PFSK-1 (cell line): ENCODE measurements around the gene FGF14.

Experiments
- FOXP2 ChIP-seq: optimal IDR thresholded peaks from 2 replicates; pipeline ENCODE3; 2011; ENCODE audit warnings: borderline replicate concordance, control low read depth, inconsistent platforms; ENCODE audit not compliant: insufficient read depth; ENCODE audit errors: extremely low read length, extremely low read depth
- POLR2AphosphoS5 ChIP-seq: IDR thresholded peaks from 2 replicates; pipeline ENCODE4 v1.6.1; 2012; ENCODE audit warnings: low read depth, mild to moderate bottlenecking, control low read depth, low read length, moderate library complexity
- REST ChIP-seq, 2 experiments: IDR thresholded peaks; 2 replicates each; pipeline versions ENCODE4 v1.6.1 to v1.8.0; 2011 to 2012; ENCODE audit warnings: low read depth in 2 of 2, low read length in 2 of 2, control low read depth in 1 of 2, inconsistent platforms in 1 of 2, mild to moderate bottlenecking in 1 of 2, moderate library complexity in 1 of 2; ENCODE audit not compliant: insufficient read depth in 1 of 2
- SIN3A ChIP-seq: IDR thresholded peaks from 2 replicates; pipeline ENCODE4 v1.6.1; 2012; ENCODE audit warnings: mild to moderate bottlenecking, low read length, moderate library complexity, borderline replicate concordance; ENCODE audit not compliant: insufficient read depth
- TAF1 ChIP-seq: IDR thresholded peaks from 2 replicates; pipeline ENCODE4 v1.6.1; 2012; ENCODE audit warnings: low read length, control low read depth, borderline replicate concordance; ENCODE audit not compliant: insufficient read depth

Gene FGF14

GRCh38 chr13:102346769-102347168 is 55.1 kb downstream of the FGF14 start:
- TF ChIP-seq REST (IDR thresholded peaks at IDR 0.05; ENCODE audit: insufficient read depth in 1 of 2, low read depth in 2 of 2, low read length in 2 of 2) (no peak), FOXP2 (no peak), SIN3A (no peak), POLR2AphosphoS5 (no peak), TAF1 (no peak)

- TF ChIP-seq SIN3A = no peak
- no peak for TF ChIP-seq FOXP2
- no peak for TF ChIP-seq REST (IDR thresholded peaks at IDR 0.05; ENCODE audit: insufficient read depth in 1 of 2, low read depth in 2 of 2, low read length in 2 of 2)
- TF ChIP-seq TAF1 = no peak
- TF ChIP-seq POLR2AphosphoS5 = no peak
Measured at GRCh38 chr13:102344410-102344809, 57.4 kb downstream of the FGF14 start.

- TF ChIP-seq POLR2AphosphoS5 = no peak
Measured at GRCh38 chr13:102333320-102334198, 68.3 kb downstream of the FGF14 start.

- TF ChIP-seq POLR2AphosphoS5 (no peak), SIN3A (no peak), TAF1 (no peak), REST (IDR thresholded peaks at IDR 0.05; ENCODE audit: insufficient read depth in 1 of 2, low read depth in 2 of 2, low read length in 2 of 2) (no peak), FOXP2 (no peak)
Measured at GRCh38 chr13:102328909-102329308, 72.9 kb downstream of the FGF14 start.

- TF ChIP-seq TAF1 (no peak), REST (IDR thresholded peaks at IDR 0.05; ENCODE audit: insufficient read depth in 1 of 2, low read depth in 2 of 2, low read length in 2 of 2) (no peak), POLR2AphosphoS5 (no peak), SIN3A (no peak), FOXP2 (no peak)
Measured at GRCh38 chr13:102327119-102327617, 74.7 kb downstream of the FGF14 start.
